Prostate gland (tissue), 2 donors: ENCODE results near the gene NTRK2. TPM values are rescaled to one million over a fixed set of nuclear protein-coding genes. Genes with fewer than 3 reads are reported as not detected.

Source experiments
- DNase-seq: peaks from one replicate; pipeline ENCODE4 v3.0.0-alpha.2; 2019; ENCODE audit warnings: low spot score
- H3K27ac ChIP-seq, 2 donors: fragments of 200-600 bp; sonication (generic); 2 replicates each; pipeline ENCODE4 v1.5.1; 2017 to 2019
- H3K27me3 ChIP-seq: fragments of 200-600 bp; sonication (generic); replicated peaks from 2 replicates; pipeline ENCODE4 v1.5.1; 2019; ENCODE audit not compliant: insufficient read depth
- H3K36me3 ChIP-seq, 2 donors: fragments of 200-600 bp; sonication (generic); 1 replicate in 1 of 2; 2 replicates in 1 of 2; pipeline versions ENCODE4 v1.5.1 to v1.8.1; 2017 to 2019
- H3K4me1 ChIP-seq: fragments of 200-600 bp; sonication (generic); replicated peaks from 2 replicates; pipeline ENCODE4 v1.5.1; 2019
- H3K4me3 ChIP-seq, 2 donors: fragments of 200-600 bp; sonication (generic); 2 replicates each; pipeline ENCODE4 v1.5.1; 2017 to 2019
- H3K9me3 ChIP-seq: fragments of 200-600 bp; sonication (generic); 2 replicates; pipeline ENCODE4 v1.5.1; 2017
- CTCF ChIP-seq, 4 experiments: fragments of 200-600 bp in 2 of 4; fragments of 450-650 bp in 2 of 4; sonication (generic) in 2 of 4; IDR thresholded peaks; 1 replicate in 3 of 4; 2 replicates in 1 of 4; pipeline ENCODE4 v1.5.1; 2016 to 2019; ENCODE audit warnings: antibody characterized with exemption in 4 of 4, mild to moderate bottlenecking in 2 of 4, moderate library complexity in 2 of 4
- POLR2A ChIP-seq: fragments of 450-650 bp; IDR thresholded peaks from one replicate; pipeline ENCODE4 v1.6.1; 2016; ENCODE audit warnings: antibody characterized with exemption, mild to moderate bottlenecking
- POLR2AphosphoS5 ChIP-seq: sonication (generic); formaldehyde crosslinking; IDR thresholded peaks from one replicate; pipeline ENCODE4 v1.6.1; 2017; ENCODE audit warnings: antibody characterized with exemption
- whole genome bisulfite sequencing: methylation state at CpG from one replicate; pipeline ENCODE4 v1.1.5; 2018; 5-methylcytosine and 5-hydroxymethylcytosine counted together
- intact Hi-C: fragments of 100-400 bp; cut with DNase I; formaldehyde crosslinking; loops from one replicate; pipeline ENCODE4 v1.14.2; 2022
- total RNA-seq, 2 donors: library from RNA; depleted of rRNA; stranded (reverse); fragments of >200 nt; gene quantifications; one replicate each; pipeline ENCODE4 v1.1.0, GENCODE V29; 2016

Gene NTRK2
- total RNA-seq, 2 donors from 2014 or later, result 2.3 to 11.1 TPM

GRCh38 chr9:84807870-84808390 is 138.4 kb downstream of the NTRK2 start:
- Histone ChIP-seq H3K4me3 (no peak overlapping the region), H3K27me3 (no peaks in the 10 kb centered on the region), H3K9me3 (no peaks in the 10 kb centered on the region), H3K27ac (no peak overlapping the region), H3K36me3 (no peaks in the 10 kb centered on the region), H3K4me1 (no peaks in the 10 kb centered on the region)
- TF ChIP-seq POLR2AphosphoS5 (no peak), POLR2A (no peak), CTCF (IDR thresholded peaks at IDR 0.05) (no peak)
- DNase-seq, result no peak
- 65% methylated on average over 4 of the region's 4 CpGs for WGBS
- intact Hi-C loops, result no loop called here

- intact Hi-C loops, result no loop called here
- H3K36me3 ChIP-seq, result no peaks in the 10 kb centered on the region
- no peaks in the 10 kb centered on the region for H3K27me3 ChIP-seq
- TF ChIP-seq CTCF (IDR thresholded peaks at IDR 0.05) (no peak), POLR2A (no peak), POLR2AphosphoS5 (no peak)
- no peaks in the 10 kb centered on the region for H3K4me1 ChIP-seq
- DNase-seq, result no peak
- no peak overlapping the region for H3K27ac ChIP-seq
- no peak overlapping the region for H3K4me3 ChIP-seq
- H3K9me3 ChIP-seq, result no peaks in the 10 kb centered on the region
Measured at GRCh38 chr9:84808416-84808815, 138.9 kb downstream of the NTRK2 start.

- TF ChIP-seq POLR2AphosphoS5 (no peak), CTCF (IDR thresholded peaks at IDR 0.05) (no peak), POLR2A (no peak)
- no peaks in the 10 kb centered on the region for H3K4me1 ChIP-seq
- WGBS, result 59% methylated on average over 4 of the region's 4 CpGs
- H3K27ac ChIP-seq, result no peak overlapping the region
- intact Hi-C loops, result no loop called here
- H3K36me3 ChIP-seq, result no peaks in the 10 kb centered on the region
- H3K9me3 ChIP-seq, result no peaks in the 10 kb centered on the region
- no peaks in the 10 kb centered on the region for H3K27me3 ChIP-seq
- no peak for DNase-seq
- H3K4me3 ChIP-seq, result no peak overlapping the region
Measured at GRCh38 chr9:84811072-84811750, 141.7 kb downstream of the NTRK2 start.

- TF ChIP-seq CTCF (IDR thresholded peaks at IDR 0.05) (no peak), POLR2A (no peak), POLR2AphosphoS5 (no peak)
- intact Hi-C loops, result no loop called here
- WGBS, result 100% methylated on average over 1 of the region's 1 CpG
- Histone ChIP-seq H3K4me3 (no peak overlapping the region), H3K9me3 (no peaks in the 10 kb centered on the region), H3K4me1 (no peaks in the 10 kb centered on the region), H3K36me3 (no peaks in the 10 kb centered on the region), H3K27me3 (no peaks in the 10 kb centered on the region), H3K27ac (no peak overlapping the region)
- no peak for DNase-seq
Measured at GRCh38 chr9:84811751-84812074, 142.2 kb downstream of the NTRK2 start.

- intact Hi-C loops, result no loop called here
- H3K27me3 ChIP-seq, result no peaks in the 10 kb centered on the region
- H3K27ac ChIP-seq, result no peak overlapping the region
- no peaks in the 10 kb centered on the region for H3K36me3 ChIP-seq
- H3K4me1 ChIP-seq, result no peaks in the 10 kb centered on the region
- no peak for TF ChIP-seq CTCF (IDR thresholded peaks at IDR 0.05)
- TF ChIP-seq POLR2AphosphoS5, result no peak
- TF ChIP-seq POLR2A, result no peak
- DNase-seq, result no peak
- 90% methylated on average over 5 of the region's 5 CpGs for WGBS
- no peak overlapping the region for H3K4me3 ChIP-seq
- H3K9me3 ChIP-seq, result no peaks in the 10 kb centered on the region
Measured at GRCh38 chr9:84812355-84812754, 142.8 kb downstream of the NTRK2 start.
